ENCODE results near the gene MRRF.

MRRF gene

GRCh38 chr9:122246666-122247065 lies 18.0 kb upstream of the MRRF start:
- no peak for TF ChIP-seq ZNF274 (IDR thresholded peaks at IDR 0.05; ENCODE audit: low read depth, low read length)
- H3K4me3 ChIP-seq (ENCODE audit: low read length), result no peak overlapping the region

- TF ChIP-seq ZNF274 (IDR thresholded peaks at IDR 0.05; ENCODE audit: low read depth, low read length), result no peak
These were observed 16.2 kb upstream of the MRRF start for GRCh38 chr9:122248448-122248865.

GRCh38 chr9:122251351-122251750 lies 13.3 kb upstream of the MRRF start:
- H3K4me3 ChIP-seq (ENCODE audit: low read length), result no peak overlapping the region
- TF ChIP-seq ZNF274 (IDR thresholded peaks at IDR 0.05; ENCODE audit: low read depth, low read length), result no peak

More at GRCh38 chr9:122248448-122248865, 16.2 kb upstream of the MRRF start:
- no peak overlapping the region for H3K4me3 ChIP-seq (ENCODE audit: low read length)

- no peak for TF ChIP-seq ZNF274 (IDR thresholded peaks at IDR 0.05; ENCODE audit: low read depth, low read length)
- H3K4me3 ChIP-seq (ENCODE audit: low read length), result no peak overlapping the region
These were observed 11.9 kb upstream of the MRRF start for GRCh38 chr9:122252796-122253195.

GRCh38 chr9:122254761-122255160 lies 9.9 kb upstream of the MRRF start:
- TF ChIP-seq ZNF274 (IDR thresholded peaks at IDR 0.05; ENCODE audit: low read depth, low read length), result no peak
- no peak overlapping the region for H3K4me3 ChIP-seq (ENCODE audit: low read length)

- no peak for TF ChIP-seq ZNF274 (IDR thresholded peaks at IDR 0.05; ENCODE audit: low read depth, low read length)
These were observed 8.5 kb upstream of the MRRF start for GRCh38 chr9:122256206-122256605.

GRCh38 chr9:122258886-122259415 lies 5.7 kb upstream of the MRRF start:
- TF ChIP-seq ZNF274 (IDR thresholded peaks at IDR 0.05; ENCODE audit: low read depth, low read length), result no peak

More at GRCh38 chr9:122256206-122256605, 8.5 kb upstream of the MRRF start:
- no peak overlapping the region for H3K4me3 ChIP-seq (ENCODE audit: low read length)

GRCh38 chr9:122261469-122261881 lies 3.2 kb upstream of the MRRF start:
- H3K4me3 ChIP-seq (ENCODE audit: low read length), result no peak overlapping the region
- no peak for TF ChIP-seq ZNF274 (IDR thresholded peaks at IDR 0.05; ENCODE audit: low read depth, low read length)

More at GRCh38 chr9:122258886-122259415, 5.7 kb upstream of the MRRF start:
- H3K4me3 ChIP-seq (ENCODE audit: low read length), result no peak overlapping the region

- TF ChIP-seq ZNF274 (IDR thresholded peaks at IDR 0.05; ENCODE audit: low read depth, low read length), result no peak
- no peak overlapping the region for H3K4me3 ChIP-seq (ENCODE audit: low read length)
These were observed 2.6 kb upstream of the MRRF start for GRCh38 chr9:122262073-122262472.

- H3K4me3 ChIP-seq (ENCODE audit: low read length), result peak overlapping the region; percentile 95
- no peak for TF ChIP-seq ZNF274 (IDR thresholded peaks at IDR 0.05; ENCODE audit: low read depth, low read length)
These were observed 858 bp upstream of the MRRF start for GRCh38 chr9:122263699-122264349.

GRCh38 chr9:122265149-122265915 lies 650 bp downstream of the MRRF start:
- no peak for TF ChIP-seq ZNF274 (IDR thresholded peaks at IDR 0.05; ENCODE audit: low read depth, low read length)

GRCh38 chr9:122268041-122268814 lies 3.5 kb downstream of the MRRF start:
- no peak overlapping the region for H3K4me3 ChIP-seq (ENCODE audit: low read length)
- TF ChIP-seq ZNF274 (IDR thresholded peaks at IDR 0.05; ENCODE audit: low read depth, low read length), result no peak

More at GRCh38 chr9:122265149-122265915, 650 bp downstream of the MRRF start:
- peak overlapping the region; percentile 95 for H3K4me3 ChIP-seq (ENCODE audit: low read length)

- no peak for TF ChIP-seq ZNF274 (IDR thresholded peaks at IDR 0.05; ENCODE audit: low read depth, low read length)
- no peak overlapping the region for H3K4me3 ChIP-seq (ENCODE audit: low read length)
These were observed 9.4 kb downstream of the MRRF start for GRCh38 chr9:122274055-122274454.

GRCh38 chr9:122276096-122276495 lies 11.4 kb downstream of the MRRF start:
- no peak overlapping the region for H3K4me3 ChIP-seq (ENCODE audit: low read length)
- no peak for TF ChIP-seq ZNF274 (IDR thresholded peaks at IDR 0.05; ENCODE audit: low read depth, low read length)

Data from GM08714 (cell line).